ENCODE data around the gene CBLC.
A peak's percentile ranks its signal among the peaks of the same experiment; 100 is the strongest.

The CBLC gene

GRCh38 chr19:44795398-44795987 lies 17.8 kb downstream of the CBLC start:
- Histone ChIP-seq H3K4ac (ENCODE audit: low read length) (no peak overlapping the region), H3K23ac (ENCODE audit: low read depth, low read length, poor library complexity) (no peak overlapping the region), H3K27ac (replicated peaks; ENCODE audit: low read length) (no peak overlapping the region), H3K18ac (ENCODE audit: low read length) (no peak overlapping the region), H2BK5ac (ENCODE audit: low read length) (no peak overlapping the region), H2AFZ (ENCODE audit: low read length) (no peak overlapping the region), H2AK5ac (ENCODE audit: low read depth, low read length) (no peak overlapping the region), H2BK120ac (ENCODE audit: low read depth, low read length) (no peak overlapping the region), H2BK15ac (ENCODE audit: low read length) (no peak overlapping the region), H3K14ac (ENCODE audit: low read length) (no peak overlapping the region), H4K8ac (ENCODE audit: low read depth, low read length) (no peak overlapping the region), H3K27me3 (ENCODE audit: control insufficient read depth in 3 of 3, insufficient read depth in 3 of 3, low read depth in 1 of 3, low read length in 3 of 3) (no peaks in the 10 kb centered on the region), H3K4me1 (ENCODE audit: control insufficient read depth in 2 of 2, insufficient read depth in 1 of 2, low read depth in 1 of 2, low read length in 2 of 2) (peaks cover 7 to 22% of the 10 kb centered on the region in 2 donors), H2BK12ac (ENCODE audit: low read length) (no peak overlapping the region), H3K79me1 (ENCODE audit: low read depth, low read length) (peaks cover 1% of the 10 kb centered on the region), H3K9ac (ENCODE audit: low read depth, low read length, poor library complexity) (no peak overlapping the region), H4K91ac (ENCODE audit: low read depth, low read length, poor library complexity) (no peak overlapping the region), H3K36me3 (replicated peaks in 1 of 2; ENCODE audit: control insufficient read depth in 2 of 2, insufficient read depth in 2 of 2, low read length in 2 of 2) (no peaks in the 10 kb centered on the region), H3K4me3 (ENCODE audit: low read length in 2 of 2) (no peak overlapping the region), H3K9me3 (replicated peaks in 1 of 2; ENCODE audit: control insufficient read depth in 2 of 2, insufficient read depth in 1 of 2, low read depth in 1 of 2, low read length in 2 of 2) (no peaks in the 10 kb centered on the region), H3K4me2 (ENCODE audit: insufficient read depth, low read length, poor library complexity, severe bottlenecking) (no peak overlapping the region)
- DNase-seq (ENCODE audit: low spot score), result no peak
- WGBS, 2 donors (ENCODE audit: extremely low coverage in 2 of 2, insufficient read length in 2 of 2, insufficient replicate concordance in 1 of 2), result no CpG with 5 or more reads among the region's 13 CpGs

DNA sequence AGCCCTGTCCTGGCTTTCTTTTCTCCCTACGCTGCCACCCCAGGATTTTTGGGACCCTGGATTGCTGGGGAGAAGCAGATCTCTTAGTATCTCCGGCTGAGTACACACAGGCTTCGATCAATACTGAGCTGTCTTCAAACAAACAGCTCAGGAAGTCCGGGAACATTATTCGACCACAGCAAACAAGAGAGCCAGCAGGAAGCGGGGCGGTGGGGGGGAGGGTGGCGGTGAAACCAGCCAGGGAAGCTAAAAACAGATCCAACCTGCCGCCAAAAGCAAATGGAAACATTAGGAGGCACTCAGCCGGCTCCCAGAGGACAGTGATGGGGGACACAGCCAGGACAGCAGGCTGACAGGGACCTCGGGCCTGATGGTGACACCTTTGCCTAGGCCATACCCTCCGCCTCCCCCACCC lies 19.0 kb downstream of the CBLC start:
- no peak overlapping the region for H3K23ac ChIP-seq (ENCODE audit: low read depth, low read length, poor library complexity)
- no peak overlapping the region for H4K8ac ChIP-seq (ENCODE audit: low read depth, low read length)
- whole genome bisulfite sequencing, 2 donors (ENCODE audit: extremely low coverage in 2 of 2, insufficient read length in 2 of 2, insufficient replicate concordance in 1 of 2), result no CpG with 5 or more reads among the region's 12 CpGs
- peak overlapping the region; percentile 7 for H3K9ac ChIP-seq (ENCODE audit: low read depth, low read length, poor library complexity)
- no peak overlapping the region for H3K4me3 ChIP-seq (ENCODE audit: low read length in 2 of 2)
- H3K4me1 ChIP-seq (ENCODE audit: control insufficient read depth in 2 of 2, insufficient read depth in 1 of 2, low read depth in 1 of 2, low read length in 2 of 2), result peaks cover 7 to 22% of the 10 kb centered on the region in 2 donors
- H2BK5ac ChIP-seq (ENCODE audit: low read length), result no peak overlapping the region
- no peak overlapping the region for H2BK15ac ChIP-seq (ENCODE audit: low read length)
- H3K4ac ChIP-seq (ENCODE audit: low read length), result no peak overlapping the region
- no peaks in the 10 kb centered on the region for H3K27me3 ChIP-seq (ENCODE audit: control insufficient read depth in 3 of 3, insufficient read depth in 3 of 3, low read depth in 1 of 3, low read length in 3 of 3)
- no peaks in the 10 kb centered on the region for H3K9me3 ChIP-seq (replicated peaks in 1 of 2; ENCODE audit: control insufficient read depth in 2 of 2, insufficient read depth in 1 of 2, low read depth in 1 of 2, low read length in 2 of 2)
- no peak for DNase-seq (ENCODE audit: low spot score)
- no peak overlapping the region for H3K4me2 ChIP-seq (ENCODE audit: insufficient read depth, low read length, poor library complexity, severe bottlenecking)
- H4K91ac ChIP-seq (ENCODE audit: low read depth, low read length, poor library complexity), result no peak overlapping the region
- peaks cover 1% of the 10 kb centered on the region for H3K79me1 ChIP-seq (ENCODE audit: low read depth, low read length)
- no peak overlapping the region for H2AK5ac ChIP-seq (ENCODE audit: low read depth, low read length)
- no peak overlapping the region for H3K14ac ChIP-seq (ENCODE audit: low read length)
- no peaks in the 10 kb centered on the region for H3K36me3 ChIP-seq (replicated peaks in 1 of 2; ENCODE audit: control insufficient read depth in 2 of 2, insufficient read depth in 2 of 2, low read length in 2 of 2)
- H3K27ac ChIP-seq (replicated peaks; ENCODE audit: low read length), result peak overlapping the region; percentile 36
- peak overlapping the region; percentile 2 for H3K18ac ChIP-seq (ENCODE audit: low read length)
- peak overlapping the region; percentile 92 for H2AFZ ChIP-seq (ENCODE audit: low read length)
- H2BK12ac ChIP-seq (ENCODE audit: low read length), result no peak overlapping the region
- H2BK120ac ChIP-seq (ENCODE audit: low read depth, low read length), result no peak overlapping the region

GRCh38 chr19:44799627-44800346 lies 22.1 kb downstream of the CBLC start:
- peak overlapping the region; percentile 38 for H3K18ac ChIP-seq (ENCODE audit: low read length)
- H3K9me3 ChIP-seq (replicated peaks in 1 of 2; ENCODE audit: control insufficient read depth in 2 of 2, insufficient read depth in 1 of 2, low read depth in 1 of 2, low read length in 2 of 2), result no peaks in the 10 kb centered on the region
- H4K91ac ChIP-seq (ENCODE audit: low read depth, low read length, poor library complexity), result no peak overlapping the region

DNA sequence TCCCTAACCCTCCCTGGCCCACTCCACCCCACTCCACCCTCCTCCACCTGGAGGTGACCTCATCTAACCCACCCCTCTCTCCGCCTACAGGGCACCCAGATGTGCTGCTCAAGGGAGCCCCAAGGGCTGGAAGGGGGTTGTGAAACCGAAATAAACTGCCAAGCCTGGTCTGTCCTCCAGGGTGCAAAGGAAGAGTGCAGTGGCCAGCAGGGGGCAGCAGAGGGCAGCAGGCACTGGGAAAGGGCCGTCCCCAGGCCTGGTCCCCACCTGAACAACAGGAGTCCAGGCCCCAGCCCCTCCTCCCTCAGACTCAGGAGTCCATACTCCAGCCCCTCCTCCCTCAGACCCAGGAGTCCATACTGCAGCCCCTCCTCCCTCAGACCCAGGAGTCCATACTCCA lies 22.8 kb downstream of the CBLC start:
- Histone ChIP-seq H3K4me1 (ENCODE audit: control insufficient read depth in 2 of 2, insufficient read depth in 1 of 2, low read depth in 1 of 2, low read length in 2 of 2) (peaks cover 7 to 16% of the 10 kb centered on the region in 2 donors), H2AFZ (ENCODE audit: low read length) (peak overlapping the region; percentile 61), H3K4me2 (ENCODE audit: insufficient read depth, low read length, poor library complexity, severe bottlenecking) (no peak overlapping the region), H3K27ac (replicated peaks; ENCODE audit: low read length) (no peak overlapping the region), H2BK15ac (ENCODE audit: low read length) (peak overlapping the region; percentile 97), H3K79me1 (ENCODE audit: low read depth, low read length) (peaks cover 1% of the 10 kb centered on the region), H3K4ac (ENCODE audit: low read length) (no peak overlapping the region), H3K4me3 (ENCODE audit: low read length in 2 of 2) (no peak overlapping the region), H2BK5ac (ENCODE audit: low read length) (no peak overlapping the region), H3K18ac (ENCODE audit: low read length) (peak overlapping the region; percentile 15), H4K8ac (ENCODE audit: low read depth, low read length) (no peak overlapping the region), H2BK12ac (ENCODE audit: low read length) (no peak overlapping the region), H3K14ac (ENCODE audit: low read length) (no peak overlapping the region), H4K91ac (ENCODE audit: low read depth, low read length, poor library complexity) (no peak overlapping the region), H3K9ac (ENCODE audit: low read depth, low read length, poor library complexity) (no peak overlapping the region), H3K36me3 (replicated peaks in 1 of 2; ENCODE audit: control insufficient read depth in 2 of 2, insufficient read depth in 2 of 2, low read length in 2 of 2) (no peaks in the 10 kb centered on the region), H3K9me3 (replicated peaks in 1 of 2; ENCODE audit: control insufficient read depth in 2 of 2, insufficient read depth in 1 of 2, low read depth in 1 of 2, low read length in 2 of 2) (no peaks in the 10 kb centered on the region), H3K27me3 (ENCODE audit: control insufficient read depth in 3 of 3, insufficient read depth in 3 of 3, low read depth in 1 of 3, low read length in 3 of 3) (no peaks in the 10 kb centered on the region), H2BK120ac (ENCODE audit: low read depth, low read length) (no peak overlapping the region), H3K23ac (ENCODE audit: low read depth, low read length, poor library complexity) (no peak overlapping the region), H2AK5ac (ENCODE audit: low read depth, low read length) (no peak overlapping the region)
- DNase-seq (ENCODE audit: low spot score), result peak; percentile 88
- WGBS, 2 donors (ENCODE audit: extremely low coverage in 2 of 2, insufficient read length in 2 of 2, insufficient replicate concordance in 1 of 2), result no CpG with 5 or more reads among the region's 3 CpGs

More at GRCh38 chr19:44799627-44800346, 22.1 kb downstream of the CBLC start:
- peaks cover 1% of the 10 kb centered on the region for H3K79me1 ChIP-seq (ENCODE audit: low read depth, low read length)
- H4K8ac ChIP-seq (ENCODE audit: low read depth, low read length), result no peak overlapping the region
- peaks cover 7 to 16% of the 10 kb centered on the region in 2 donors for H3K4me1 ChIP-seq (ENCODE audit: control insufficient read depth in 2 of 2, insufficient read depth in 1 of 2, low read depth in 1 of 2, low read length in 2 of 2)
- H3K14ac ChIP-seq (ENCODE audit: low read length), result no peak overlapping the region
- H3K4me2 ChIP-seq (ENCODE audit: insufficient read depth, low read length, poor library complexity, severe bottlenecking), result no peak overlapping the region
- H2AK5ac ChIP-seq (ENCODE audit: low read depth, low read length), result peak overlapping the region; percentile 60
- no CpG with 5 or more reads among the region's 10 CpGs for WGBS, 2 donors (ENCODE audit: extremely low coverage in 2 of 2, insufficient read length in 2 of 2, insufficient replicate concordance in 1 of 2)
- H3K4me3 ChIP-seq (ENCODE audit: low read length in 2 of 2), result no peak overlapping the region
- H2BK12ac ChIP-seq (ENCODE audit: low read length), result no peak overlapping the region
- no peak overlapping the region for H3K23ac ChIP-seq (ENCODE audit: low read depth, low read length, poor library complexity)
- no peaks in the 10 kb centered on the region for H3K27me3 ChIP-seq (ENCODE audit: control insufficient read depth in 3 of 3, insufficient read depth in 3 of 3, low read depth in 1 of 3, low read length in 3 of 3)
- H3K9ac ChIP-seq (ENCODE audit: low read depth, low read length, poor library complexity), result no peak overlapping the region
- DNase-seq (ENCODE audit: low spot score), result no peak
- H2AFZ ChIP-seq (ENCODE audit: low read length), result peak overlapping the region; percentile 61
- no peaks in the 10 kb centered on the region for H3K36me3 ChIP-seq (replicated peaks in 1 of 2; ENCODE audit: control insufficient read depth in 2 of 2, insufficient read depth in 2 of 2, low read length in 2 of 2)
- no peak overlapping the region for H2BK5ac ChIP-seq (ENCODE audit: low read length)
- H2BK15ac ChIP-seq (ENCODE audit: low read length), result peak overlapping the region; percentile 97
- no peak overlapping the region for H3K27ac ChIP-seq (replicated peaks; ENCODE audit: low read length)
- H2BK120ac ChIP-seq (ENCODE audit: low read depth, low read length), result no peak overlapping the region
- H3K4ac ChIP-seq (ENCODE audit: low read length), result no peak overlapping the region
